Stimulated activated CD4-positive, alpha-beta T cell treated with anti-CD3 and anti-CD28 coated beads, Interleukin-15, amount 100 ng/mL, for 1 hour (primary cell): ENCODE data around the gene ZNF146.
A peak's percentile ranks its signal among the peaks of the same experiment; 100 is the strongest.
"Not testable (repeated sequence)": the region's sequence is repeated elsewhere in the genome, so short reads cannot be mapped to it uniquely, and the experiment has no call there.

Source experiments
- DNase-seq, 2 donors: peaks; one replicate each; pipeline ENCODE4 v3.0.0-alpha.2; 2020; ENCODE audit warnings: low read depth in 1 of 2, low spot score in 1 of 2

ZNF146 gene

GRCh38 chr19:36214386-36215275, at the start of gene ZNF146, which contains the start of gene ZNF565:
TSS of gene ZNF146 (plus strand) at chr19:36215106. CDS start at chr19:36236441, 21,335 bp downstream.
TSS of gene ZNF565 (minus strand) at chr19:36214665. CDS start at chr19:36201985, 12,680 bp downstream.
- DNase-seq, result peak; percentile 85 to 93

- DNase-seq, result no peak
These were observed 45.7 kb upstream of the ZNF146 start for GRCh38 chr19:36169084-36169760.

- no peak for DNase-seq
These were observed 42.1 kb upstream of the ZNF146 start for GRCh38 chr19:36172852-36173251.

GRCh38 chr19:36173846-36174245, 41.1 kb upstream of the ZNF146 start:
- not testable (repeated sequence) for DNase-seq

GRCh38 chr19:36179077-36179476, 35.8 kb upstream of the ZNF146 start:
- DNase-seq, result not testable (repeated sequence)

- DNase-seq, result no peak
These were observed 32.2 kb upstream of the ZNF146 start for GRCh38 chr19:36182612-36183244.

- no peak for DNase-seq
These were observed 31.7 kb upstream of the ZNF146 start for GRCh38 chr19:36183245-36183628.

GRCh38 chr19:36186722-36187121, 28.2 kb upstream of the ZNF146 start:
- DNase-seq, result not testable (repeated sequence)

- DNase-seq, result no peak
These were observed 18.7 kb upstream of the ZNF146 start for GRCh38 chr19:36196249-36196648.

GRCh38 chr19:36198119-36198518, 16.8 kb upstream of the ZNF146 start:
- DNase-seq, result no peak

GRCh38 chr19:36201684-36202083, 13.2 kb upstream of the ZNF146 start:
- DNase-seq, result no peak

GRCh38 chr19:36203293-36203692, 11.6 kb upstream of the ZNF146 start:
- DNase-seq, result no peak

- no peak for DNase-seq
These were observed 7.2 kb upstream of the ZNF146 start for GRCh38 chr19:36207605-36208252.

- no peak for DNase-seq
These were observed 5.5 kb upstream of the ZNF146 start for GRCh38 chr19:36209372-36209771.

GRCh38 chr19:36210497-36210896, 4.4 kb upstream of the ZNF146 start:
- DNase-seq, result no peak

GRCh38 chr19:36212895-36213294, 2.0 kb upstream of the ZNF146 start:
- no peak for DNase-seq

GRCh38 chr19:36215276-36216123, 594 bp downstream of the ZNF146 start:
- DNase-seq, result no peak

GRCh38 chr19:36221474-36221873, 6.6 kb downstream of the ZNF146 start:
- DNase-seq, result no peak

GRCh38 chr19:36222503-36222902, 7.6 kb downstream of the ZNF146 start:
- DNase-seq, result no peak

- DNase-seq, result no peak
These were observed 10.4 kb downstream of the ZNF146 start for GRCh38 chr19:36225219-36225892.
